Measurements from ENCODE around the gene SH3RF1.

The SH3RF1 gene

DNA sequence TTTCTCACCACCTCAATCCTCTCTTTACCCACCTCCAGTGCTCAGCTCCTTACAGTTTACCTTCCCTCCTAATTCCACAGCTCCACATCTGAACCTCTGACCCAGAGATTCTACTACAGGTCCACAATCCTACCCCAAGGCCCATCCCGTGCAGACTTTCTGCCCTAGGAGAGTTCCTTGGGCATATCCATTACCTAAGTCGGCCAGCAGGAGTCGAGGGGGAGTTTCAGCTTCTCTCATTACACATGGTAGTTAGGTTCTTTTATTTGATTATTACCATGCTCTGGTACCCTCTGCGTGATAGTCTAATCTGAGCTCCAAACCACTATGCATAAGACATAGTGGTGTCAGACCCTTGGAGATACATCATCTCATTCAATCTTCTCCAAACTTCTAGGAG, 117.9 kb downstream of the SH3RF1 start:
- no peak overlapping the region for H3K27ac ChIP-seq (replicated peaks; ENCODE audit: low read length)
- H3K9me3 ChIP-seq (replicated peaks in 1 of 2; ENCODE audit: control insufficient read depth in 2 of 2, insufficient read depth in 1 of 2, low read depth in 1 of 2, low read length in 2 of 2): peaks cover 0 to 4% of the 10 kb centered on the region in 2 donors
- no peak overlapping the region for H3K4me2 ChIP-seq (ENCODE audit: insufficient read depth, low read length, poor library complexity, severe bottlenecking)
- no peaks in the 10 kb centered on the region for H3K27me3 ChIP-seq (ENCODE audit: control insufficient read depth in 3 of 3, insufficient read depth in 3 of 3, low read depth in 1 of 3, low read length in 3 of 3)
- no peak overlapping the region for H3K4me3 ChIP-seq (ENCODE audit: low read length in 2 of 2)
- no peak overlapping the region for H3K4ac ChIP-seq (ENCODE audit: low read length)
- H2AK5ac ChIP-seq (ENCODE audit: low read depth, low read length): no peak overlapping the region
- WGBS, 2 donors (ENCODE audit: extremely low coverage in 2 of 2, insufficient read length in 2 of 2, insufficient replicate concordance in 1 of 2): no CpG with 5 or more reads among the region's 4 CpGs
- H3K18ac ChIP-seq (ENCODE audit: low read length): no peak overlapping the region
- no peak overlapping the region for H2BK12ac ChIP-seq (ENCODE audit: low read length)
- no peak overlapping the region for H3K23ac ChIP-seq (ENCODE audit: low read depth, low read length, poor library complexity)
- H4K91ac ChIP-seq (ENCODE audit: low read depth, low read length, poor library complexity): no peak overlapping the region
- H2BK15ac ChIP-seq (ENCODE audit: low read length): no peak overlapping the region
- H3K4me1 ChIP-seq (ENCODE audit: control insufficient read depth in 2 of 2, insufficient read depth in 1 of 2, low read depth in 1 of 2, low read length in 2 of 2): no peaks in the 10 kb centered on the region
- H2BK120ac ChIP-seq (ENCODE audit: low read depth, low read length): no peak overlapping the region
- H2BK5ac ChIP-seq (ENCODE audit: low read length): no peak overlapping the region
- no peak overlapping the region for H3K9ac ChIP-seq (ENCODE audit: low read depth, low read length, poor library complexity)
- DNase-seq (ENCODE audit: low spot score): no peak
- no peak overlapping the region for H2AFZ ChIP-seq (ENCODE audit: low read length)
- no peak overlapping the region for H4K8ac ChIP-seq (ENCODE audit: low read depth, low read length)
- peaks cover 6 to 76% of the 10 kb centered on the region in 2 donors for H3K36me3 ChIP-seq (replicated peaks in 1 of 2; ENCODE audit: control insufficient read depth in 2 of 2, insufficient read depth in 2 of 2, low read length in 2 of 2)
- no peak overlapping the region for H3K14ac ChIP-seq (ENCODE audit: low read length)
- H3K79me1 ChIP-seq (ENCODE audit: low read depth, low read length): no peaks in the 10 kb centered on the region

DNA sequence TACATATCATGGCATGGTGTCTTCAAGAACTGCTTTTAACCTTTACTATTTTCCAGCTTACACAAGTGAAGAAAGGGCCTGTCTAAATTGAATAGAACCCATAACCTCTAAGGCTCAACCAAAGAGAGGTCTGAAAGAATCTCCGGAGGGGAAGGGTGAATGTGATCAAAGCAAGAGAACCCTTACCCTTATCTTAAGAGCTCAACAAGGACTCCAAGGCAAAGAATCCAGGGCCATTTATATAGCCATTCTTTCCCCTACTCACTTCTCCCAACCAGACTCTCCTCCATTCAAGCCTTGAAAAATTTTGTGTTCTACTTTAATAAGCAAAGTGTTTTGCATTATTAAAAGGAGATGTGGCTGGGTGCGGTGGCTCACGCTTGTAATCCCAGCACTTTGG, 118.7 kb downstream of the SH3RF1 start:
- Histone ChIP-seq H3K9ac (ENCODE audit: low read depth, low read length, poor library complexity) (no peak overlapping the region), H3K4me2 (ENCODE audit: insufficient read depth, low read length, poor library complexity, severe bottlenecking) (no peak overlapping the region), H2BK15ac (ENCODE audit: low read length) (no peak overlapping the region), H3K27ac (replicated peaks; ENCODE audit: low read length) (no peak overlapping the region), H3K4ac (ENCODE audit: low read length) (no peak overlapping the region), H4K91ac (ENCODE audit: low read depth, low read length, poor library complexity) (no peak overlapping the region), H2BK120ac (ENCODE audit: low read depth, low read length) (no peak overlapping the region), H3K23ac (ENCODE audit: low read depth, low read length, poor library complexity) (no peak overlapping the region), H2BK5ac (ENCODE audit: low read length) (no peak overlapping the region), H2BK12ac (ENCODE audit: low read length) (no peak overlapping the region), H2AFZ (ENCODE audit: low read length) (no peak overlapping the region), H3K4me3 (ENCODE audit: low read length in 2 of 2) (no peak overlapping the region), H4K8ac (ENCODE audit: low read depth, low read length) (no peak overlapping the region), H3K27me3 (ENCODE audit: control insufficient read depth in 3 of 3, insufficient read depth in 3 of 3, low read depth in 1 of 3, low read length in 3 of 3) (no peaks in the 10 kb centered on the region), H3K14ac (ENCODE audit: low read length) (no peak overlapping the region), H3K79me1 (ENCODE audit: low read depth, low read length) (no peaks in the 10 kb centered on the region), H3K18ac (ENCODE audit: low read length) (no peak overlapping the region), H3K4me1 (ENCODE audit: control insufficient read depth in 2 of 2, insufficient read depth in 1 of 2, low read depth in 1 of 2, low read length in 2 of 2) (no peaks in the 10 kb centered on the region), H3K36me3 (replicated peaks in 1 of 2; ENCODE audit: control insufficient read depth in 2 of 2, insufficient read depth in 2 of 2, low read length in 2 of 2) (peaks cover 6 to 82% of the 10 kb centered on the region in 2 donors), H2AK5ac (ENCODE audit: low read depth, low read length) (no peak overlapping the region), H3K9me3 (replicated peaks in 1 of 2; ENCODE audit: control insufficient read depth in 2 of 2, insufficient read depth in 1 of 2, low read depth in 1 of 2, low read length in 2 of 2) (peaks cover 0 to 4% of the 10 kb centered on the region in 2 donors)
- no CpG with 5 or more reads among the region's 3 CpGs for WGBS, 2 donors (ENCODE audit: extremely low coverage in 2 of 2, insufficient read length in 2 of 2, insufficient replicate concordance in 1 of 2)
- DNase-seq (ENCODE audit: low spot score): no peak

DNA sequence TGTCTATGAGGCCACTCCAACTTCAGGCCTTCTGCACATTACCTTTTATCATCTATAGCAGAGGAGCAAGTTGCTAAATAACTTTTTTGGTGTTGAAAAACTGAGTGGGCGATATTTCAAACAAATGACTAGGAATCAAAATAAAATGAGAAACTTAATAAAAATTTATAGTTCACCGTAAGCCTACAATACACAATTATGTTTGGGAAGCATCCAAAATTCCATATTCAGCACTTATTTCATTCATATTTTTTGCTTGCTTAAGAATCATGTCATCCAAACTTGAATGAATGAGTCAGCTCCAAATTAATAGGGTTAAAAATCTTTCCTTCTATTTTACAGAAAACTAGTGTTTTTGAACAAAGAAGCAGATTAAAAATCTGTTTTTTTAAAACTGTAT, 119.1 kb downstream of the SH3RF1 start:
- H3K27ac ChIP-seq (replicated peaks; ENCODE audit: low read length): no peak overlapping the region
- H4K91ac ChIP-seq (ENCODE audit: low read depth, low read length, poor library complexity): no peak overlapping the region
- no CpG with 5 or more reads among the region's 2 CpGs for WGBS, 2 donors (ENCODE audit: extremely low coverage in 2 of 2, insufficient read length in 2 of 2, insufficient replicate concordance in 1 of 2)
- H3K36me3 ChIP-seq (replicated peaks in 1 of 2; ENCODE audit: control insufficient read depth in 2 of 2, insufficient read depth in 2 of 2, low read length in 2 of 2): peaks cover 6 to 84% of the 10 kb centered on the region in 2 donors
- H3K23ac ChIP-seq (ENCODE audit: low read depth, low read length, poor library complexity): no peak overlapping the region
- no peaks in the 10 kb centered on the region for H3K4me1 ChIP-seq (ENCODE audit: control insufficient read depth in 2 of 2, insufficient read depth in 1 of 2, low read depth in 1 of 2, low read length in 2 of 2)
- no peak overlapping the region for H3K4me2 ChIP-seq (ENCODE audit: insufficient read depth, low read length, poor library complexity, severe bottlenecking)
- H2BK15ac ChIP-seq (ENCODE audit: low read length): no peak overlapping the region
- H3K14ac ChIP-seq (ENCODE audit: low read length): no peak overlapping the region
- H4K8ac ChIP-seq (ENCODE audit: low read depth, low read length): no peak overlapping the region
- no peak overlapping the region for H2BK12ac ChIP-seq (ENCODE audit: low read length)
- no peak overlapping the region for H2AK5ac ChIP-seq (ENCODE audit: low read depth, low read length)
- no peaks in the 10 kb centered on the region for H3K27me3 ChIP-seq (ENCODE audit: control insufficient read depth in 3 of 3, insufficient read depth in 3 of 3, low read depth in 1 of 3, low read length in 3 of 3)
- no peak overlapping the region for H3K4me3 ChIP-seq (ENCODE audit: low read length in 2 of 2)
- peaks cover 0 to 4% of the 10 kb centered on the region in 2 donors for H3K9me3 ChIP-seq (replicated peaks in 1 of 2; ENCODE audit: control insufficient read depth in 2 of 2, insufficient read depth in 1 of 2, low read depth in 1 of 2, low read length in 2 of 2)
- DNase-seq (ENCODE audit: low spot score): no peak
- no peak overlapping the region for H2BK5ac ChIP-seq (ENCODE audit: low read length)
- no peaks in the 10 kb centered on the region for H3K79me1 ChIP-seq (ENCODE audit: low read depth, low read length)
- no peak overlapping the region for H3K4ac ChIP-seq (ENCODE audit: low read length)
- no peak overlapping the region for H2BK120ac ChIP-seq (ENCODE audit: low read depth, low read length)
- no peak overlapping the region for H2AFZ ChIP-seq (ENCODE audit: low read length)
- no peak overlapping the region for H3K9ac ChIP-seq (ENCODE audit: low read depth, low read length, poor library complexity)
- no peak overlapping the region for H3K18ac ChIP-seq (ENCODE audit: low read length)

DNA sequence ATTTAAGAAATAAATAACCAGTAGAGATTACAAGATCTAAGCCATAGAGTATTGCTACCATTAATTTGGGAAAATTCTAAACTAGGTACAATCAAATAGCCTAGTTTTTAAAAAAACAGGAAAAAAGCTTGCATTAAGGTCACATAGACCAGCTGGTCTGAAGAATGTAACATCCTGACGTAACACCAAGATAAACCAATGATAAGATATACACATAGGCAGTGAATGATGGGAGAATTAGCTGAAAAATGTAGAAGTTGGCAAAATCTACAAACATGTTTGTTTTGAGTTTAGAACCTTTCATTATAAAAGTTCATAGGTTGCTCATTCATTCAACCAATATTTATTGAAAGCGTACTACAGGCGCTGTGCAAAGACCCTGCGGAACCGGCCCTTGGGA, 120.0 kb downstream of the SH3RF1 start:
- Histone ChIP-seq H2BK5ac (ENCODE audit: low read length) (no peak overlapping the region), H3K4me2 (ENCODE audit: insufficient read depth, low read length, poor library complexity, severe bottlenecking) (no peak overlapping the region), H2AK5ac (ENCODE audit: low read depth, low read length) (no peak overlapping the region), H3K27me3 (ENCODE audit: control insufficient read depth in 3 of 3, insufficient read depth in 3 of 3, low read depth in 1 of 3, low read length in 3 of 3) (no peaks in the 10 kb centered on the region), H2AFZ (ENCODE audit: low read length) (no peak overlapping the region), H3K36me3 (replicated peaks in 1 of 2; ENCODE audit: control insufficient read depth in 2 of 2, insufficient read depth in 2 of 2, low read length in 2 of 2) (peaks cover 4 to 76% of the 10 kb centered on the region in 2 donors), H4K91ac (ENCODE audit: low read depth, low read length, poor library complexity) (no peak overlapping the region), H4K8ac (ENCODE audit: low read depth, low read length) (no peak overlapping the region), H2BK15ac (ENCODE audit: low read length) (no peak overlapping the region), H3K9me3 (replicated peaks in 1 of 2; ENCODE audit: control insufficient read depth in 2 of 2, insufficient read depth in 1 of 2, low read depth in 1 of 2, low read length in 2 of 2) (peaks cover 0 to 4% of the 10 kb centered on the region in 2 donors), H3K79me1 (ENCODE audit: low read depth, low read length) (no peaks in the 10 kb centered on the region), H3K14ac (ENCODE audit: low read length) (no peak overlapping the region), H3K4ac (ENCODE audit: low read length) (no peak overlapping the region), H3K4me1 (ENCODE audit: control insufficient read depth in 2 of 2, insufficient read depth in 1 of 2, low read depth in 1 of 2, low read length in 2 of 2) (no peaks in the 10 kb centered on the region), H3K18ac (ENCODE audit: low read length) (no peak overlapping the region), H3K23ac (ENCODE audit: low read depth, low read length, poor library complexity) (no peak overlapping the region), H2BK120ac (ENCODE audit: low read depth, low read length) (no peak overlapping the region), H2BK12ac (ENCODE audit: low read length) (no peak overlapping the region), H3K9ac (ENCODE audit: low read depth, low read length, poor library complexity) (no peak overlapping the region), H3K4me3 (ENCODE audit: low read length in 2 of 2) (no peak overlapping the region), H3K27ac (replicated peaks; ENCODE audit: low read length) (no peak overlapping the region)
- no peak for DNase-seq (ENCODE audit: low spot score)
- no CpG with 5 or more reads among the region's 5 CpGs for WGBS, 2 donors (ENCODE audit: extremely low coverage in 2 of 2, insufficient read length in 2 of 2, insufficient replicate concordance in 1 of 2)
